Hematopoietic multipotent progenitor cell treated with erythropoietin and hydrocortisone succinate and interleukin-3 and kit ligand, for 8 days (in vitro differentiated cells): ENCODE results near the gene LDB2.

Source experiments
- DNase-seq: peaks from one replicate; pipeline ENCODE4 v3.0.0-alpha.2; 2015

LDB2 gene

GRCh38 chr4:16838226-16838875 lies 60.1 kb downstream of the LDB2 start:
- no peak for DNase-seq

GRCh38 chr4:16837475-16837874 lies 61.0 kb downstream of the LDB2 start:
- DNase-seq: no peak

- DNase-seq: no peak
Observed at GRCh38 chr4:16836324-16836723, 62.1 kb downstream of the LDB2 start.

GRCh38 chr4:16835597-16836247 lies 62.7 kb downstream of the LDB2 start:
- DNase-seq: no peak

GRCh38 chr4:16834814-16835213 lies 63.6 kb downstream of the LDB2 start:
- DNase-seq: no peak

GRCh38 chr4:16833722-16834121 lies 64.7 kb downstream of the LDB2 start:
- no peak for DNase-seq

- DNase-seq: no peak
Observed at GRCh38 chr4:16830081-16830480, 68.4 kb downstream of the LDB2 start.

- no peak for DNase-seq
Observed at GRCh38 chr4:16827794-16828724, 70.4 kb downstream of the LDB2 start.

GRCh38 chr4:16827045-16827444 lies 71.4 kb downstream of the LDB2 start:
- no peak for DNase-seq

GRCh38 chr4:16826406-16826910 lies 72.0 kb downstream of the LDB2 start:
- no peak for DNase-seq

- no peak for DNase-seq
Observed at GRCh38 chr4:16824278-16824806, 74.1 kb downstream of the LDB2 start.

GRCh38 chr4:16820329-16820728 lies 78.1 kb downstream of the LDB2 start:
- no peak for DNase-seq

- DNase-seq: no peak
Observed at GRCh38 chr4:16819652-16820051, 78.8 kb downstream of the LDB2 start.

- no peak for DNase-seq
Observed at GRCh38 chr4:16818005-16818404, 80.4 kb downstream of the LDB2 start.

GRCh38 chr4:16817286-16817685 lies 81.2 kb downstream of the LDB2 start:
- DNase-seq: no peak

GRCh38 chr4:16814361-16814760 lies 84.1 kb downstream of the LDB2 start:
- no peak for DNase-seq

- DNase-seq: no peak
Observed at GRCh38 chr4:16812041-16812440, 86.4 kb downstream of the LDB2 start.

- DNase-seq: no peak
Observed at GRCh38 chr4:16809943-16810342, 88.5 kb downstream of the LDB2 start.

- no peak for DNase-seq
Observed at GRCh38 chr4:16809064-16809463, 89.4 kb downstream of the LDB2 start.

GRCh38 chr4:16807355-16807754 lies 91.1 kb downstream of the LDB2 start:
- no peak for DNase-seq

GRCh38 chr4:16804581-16804980 lies 93.9 kb downstream of the LDB2 start:
- DNase-seq: no peak

- DNase-seq: no peak
Observed at GRCh38 chr4:16802044-16802443, 96.4 kb downstream of the LDB2 start.

- no peak for DNase-seq
Observed at GRCh38 chr4:16801356-16801755, 97.1 kb downstream of the LDB2 start.
